Esophagus muscularis mucosa (tissue), 4 donors: ENCODE data around the gene TMEM259.

Experiments
- EP300 ChIP-seq: sonication (generic); formaldehyde crosslinking; IDR thresholded peaks from one replicate; pipeline ENCODE4 v1.6.1; 2017; ENCODE audit warnings: antibody characterized with exemption
- POLR2AphosphoS5 ChIP-seq, 2 donors: sonication (generic); formaldehyde crosslinking; IDR thresholded peaks; one replicate each; pipeline ENCODE4 v1.6.1; 2017; ENCODE audit warnings: antibody characterized with exemption in 2 of 2
- TF ChIP-seq, protein P1 (sequence below), 3 experiments: fragments of 200-600 bp in 2 of 3; fragments of 450-650 bp in 1 of 3; sonication (generic) in 2 of 3; IDR thresholded peaks; one replicate each; pipeline ENCODE4 v1.5.1; 2017 to 2019; ENCODE audit warnings: antibody characterized with exemption in 3 of 3, mild to moderate bottlenecking in 2 of 3, moderate library complexity in 1 of 3

- TF ChIP-seq, protein P1, sequence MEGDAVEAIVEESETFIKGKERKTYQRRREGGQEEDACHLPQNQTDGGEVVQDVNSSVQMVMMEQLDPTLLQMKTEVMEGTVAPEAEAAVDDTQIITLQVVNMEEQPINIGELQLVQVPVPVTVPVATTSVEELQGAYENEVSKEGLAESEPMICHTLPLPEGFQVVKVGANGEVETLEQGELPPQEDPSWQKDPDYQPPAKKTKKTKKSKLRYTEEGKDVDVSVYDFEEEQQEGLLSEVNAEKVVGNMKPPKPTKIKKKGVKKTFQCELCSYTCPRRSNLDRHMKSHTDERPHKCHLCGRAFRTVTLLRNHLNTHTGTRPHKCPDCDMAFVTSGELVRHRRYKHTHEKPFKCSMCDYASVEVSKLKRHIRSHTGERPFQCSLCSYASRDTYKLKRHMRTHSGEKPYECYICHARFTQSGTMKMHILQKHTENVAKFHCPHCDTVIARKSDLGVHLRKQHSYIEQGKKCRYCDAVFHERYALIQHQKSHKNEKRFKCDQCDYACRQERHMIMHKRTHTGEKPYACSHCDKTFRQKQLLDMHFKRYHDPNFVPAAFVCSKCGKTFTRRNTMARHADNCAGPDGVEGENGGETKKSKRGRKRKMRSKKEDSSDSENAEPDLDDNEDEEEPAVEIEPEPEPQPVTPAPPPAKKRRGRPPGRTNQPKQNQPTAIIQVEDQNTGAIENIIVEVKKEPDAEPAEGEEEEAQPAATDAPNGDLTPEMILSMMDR (IDR thresholded peaks at IDR 0.05): no peak
- TF ChIP-seq POLR2AphosphoS5 (IDR thresholded peaks at IDR 0.05) (no peak), EP300 (no peak)
Measured at GRCh38 chr19:1068009-1069001, 47.4 kb upstream of the TMEM259 start.
